ENCODE results near the gene BLOC1S1. TPM values are rescaled to one million over a fixed set of nuclear protein-coding genes. Genes with fewer than 3 reads are reported as not detected.

BLOC1S1 gene
- total RNA-seq, 1 experiment from 2014 or later: 87.3 TPM

DNA sequence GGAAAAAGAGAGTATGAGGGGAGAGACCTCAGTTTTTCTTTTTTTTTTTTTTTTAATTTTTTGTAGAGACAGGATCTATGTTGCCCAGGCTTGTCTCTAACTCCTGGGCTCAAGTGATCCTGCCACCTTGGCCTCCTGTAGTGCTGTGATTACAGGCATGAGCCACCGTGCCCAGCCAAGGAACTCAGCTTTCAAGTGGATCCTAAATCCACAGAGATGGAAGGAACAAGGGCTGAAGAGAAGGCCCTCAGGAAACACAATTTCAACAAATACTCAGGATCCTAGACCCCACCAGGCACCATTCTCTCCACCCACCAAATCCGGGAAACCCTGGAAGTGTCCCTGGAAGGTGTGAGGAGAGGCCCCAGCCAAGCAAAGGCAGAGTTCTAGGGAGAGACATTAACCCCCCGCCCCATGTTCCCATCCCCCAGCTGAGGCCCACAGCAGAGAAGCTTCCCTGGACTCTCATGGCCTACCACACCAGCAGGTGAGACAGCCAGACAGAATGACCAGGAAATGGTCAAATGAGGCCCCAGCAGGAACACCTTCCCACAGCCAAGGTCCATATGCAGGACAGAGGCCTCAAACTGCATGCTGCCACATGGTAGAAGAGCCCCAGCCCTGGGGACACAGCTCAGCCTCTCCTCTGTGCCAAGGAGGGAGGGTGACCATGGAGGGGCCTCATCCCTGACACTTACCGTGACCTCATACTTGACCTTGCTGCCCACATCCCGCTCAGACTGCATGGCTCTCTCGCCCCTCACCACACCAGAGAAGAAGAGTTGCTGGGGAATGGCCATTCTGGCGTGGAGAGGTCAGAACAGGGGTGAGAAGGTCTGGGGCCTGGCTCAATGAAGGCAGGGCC is 22.3 kb upstream of the BLOC1S1 start:
- Histone ChIP-seq H3K27me3 (ENCODE audit: control insufficient read depth, insufficient read depth, low read length) (no peaks in the 10 kb centered on the region), H3K4me3 (ENCODE audit: low read depth in 2 of 2, low read length in 2 of 2) (no peak overlapping the region), H3K9me3 (ENCODE audit: control insufficient read depth, insufficient read depth, low read depth, low read length) (no peaks in the 10 kb centered on the region), H3K27ac (ENCODE audit: low read length) (no peak overlapping the region), H3K36me3 (ENCODE audit: control insufficient read depth, insufficient read depth, low read length) (no peaks in the 10 kb centered on the region), H3K4me1 (ENCODE audit: control insufficient read depth, insufficient read depth, low read length) (no peaks in the 10 kb centered on the region)
- intact Hi-C loops (cut with micrococcal nuclease; ENCODE audit: unreplicated experiment): no loop called here
- POLR2A ChIA-PET: interaction anchor here (0.6 to 0.7 kb wide), 2 partner anchors 130 to 280 kb away, joined by 7 to 9 read pairs; partner anchors contain the start of gene RAB5B
- TF ChIP-seq SIN3A (IDR thresholded peaks at IDR 0.05; ENCODE audit: borderline replicate concordance, insufficient read depth, low read depth, low read length): no peak
- no peak for TF ChIP-seq TCF7L2 (IDR thresholded peaks at IDR 0.05; ENCODE audit: low read depth, low read length)
- TF ChIP-seq POLR2AphosphoS5 (IDR thresholded peaks at IDR 0.05; ENCODE audit: low read depth, low read length): no peak
- TF ChIP-seq, protein P1, sequence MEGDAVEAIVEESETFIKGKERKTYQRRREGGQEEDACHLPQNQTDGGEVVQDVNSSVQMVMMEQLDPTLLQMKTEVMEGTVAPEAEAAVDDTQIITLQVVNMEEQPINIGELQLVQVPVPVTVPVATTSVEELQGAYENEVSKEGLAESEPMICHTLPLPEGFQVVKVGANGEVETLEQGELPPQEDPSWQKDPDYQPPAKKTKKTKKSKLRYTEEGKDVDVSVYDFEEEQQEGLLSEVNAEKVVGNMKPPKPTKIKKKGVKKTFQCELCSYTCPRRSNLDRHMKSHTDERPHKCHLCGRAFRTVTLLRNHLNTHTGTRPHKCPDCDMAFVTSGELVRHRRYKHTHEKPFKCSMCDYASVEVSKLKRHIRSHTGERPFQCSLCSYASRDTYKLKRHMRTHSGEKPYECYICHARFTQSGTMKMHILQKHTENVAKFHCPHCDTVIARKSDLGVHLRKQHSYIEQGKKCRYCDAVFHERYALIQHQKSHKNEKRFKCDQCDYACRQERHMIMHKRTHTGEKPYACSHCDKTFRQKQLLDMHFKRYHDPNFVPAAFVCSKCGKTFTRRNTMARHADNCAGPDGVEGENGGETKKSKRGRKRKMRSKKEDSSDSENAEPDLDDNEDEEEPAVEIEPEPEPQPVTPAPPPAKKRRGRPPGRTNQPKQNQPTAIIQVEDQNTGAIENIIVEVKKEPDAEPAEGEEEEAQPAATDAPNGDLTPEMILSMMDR (IDR thresholded peaks at IDR 0.05): no peak
- ATAC-seq (no peak), DNase-seq (ENCODE audit: low read depth, low spot score) (no peak)
- no TSS peak for BruUV-seq (replicated peaks)
- CTCF ChIA-PET: interaction anchor here (1.1 kb wide), 1 partner anchor 12 kb away, joined by 3 read pairs; a partner anchor contains a TSS
- in situ Hi-C loops (cut with HindIII; ENCODE audit: low pct_unique_long_range_greater_than_20kb, low sequenced_read_pairs): no loop called here

DNA sequence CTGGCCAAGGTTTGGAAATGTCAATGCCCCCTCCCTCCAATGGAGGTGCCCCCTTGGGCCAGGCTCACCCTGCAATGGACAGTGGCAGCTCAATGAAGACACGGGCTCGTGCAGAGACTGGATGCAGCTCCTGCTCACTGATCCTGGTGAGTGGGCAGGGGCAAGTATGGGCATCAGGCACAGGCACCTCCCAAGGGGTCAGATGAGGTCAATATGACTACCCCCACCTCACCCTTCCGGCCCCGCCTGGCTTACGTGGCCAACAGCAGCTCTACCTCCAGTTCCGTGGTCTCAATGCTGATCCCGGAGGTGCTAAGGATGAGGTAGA is 21.7 kb upstream of the BLOC1S1 start:
- H3K4me1 ChIP-seq (ENCODE audit: control insufficient read depth, insufficient read depth, low read length): no peaks in the 10 kb centered on the region
- TF ChIP-seq SIN3A (IDR thresholded peaks at IDR 0.05; ENCODE audit: borderline replicate concordance, insufficient read depth, low read depth, low read length) (no peak), TCF7L2 (IDR thresholded peaks at IDR 0.05; ENCODE audit: low read depth, low read length) (no peak), POLR2AphosphoS5 (IDR thresholded peaks at IDR 0.05; ENCODE audit: low read depth, low read length) (no peak)
- no peak overlapping the region for H3K27ac ChIP-seq (ENCODE audit: low read length)
- H3K9me3 ChIP-seq (ENCODE audit: control insufficient read depth, insufficient read depth, low read depth, low read length): no peaks in the 10 kb centered on the region
- in situ Hi-C loops (cut with HindIII; ENCODE audit: low pct_unique_long_range_greater_than_20kb, low sequenced_read_pairs) (no loop called here), intact Hi-C loops (cut with micrococcal nuclease; ENCODE audit: unreplicated experiment) (no loop called here)
- ChIA-PET CTCF (interaction anchor here (1.1 kb wide), 1 partner anchor 13 kb away, joined by 3 read pairs; a partner anchor contains a TSS), POLR2A (no interaction called here)
- ATAC-seq (no peak), DNase-seq (ENCODE audit: low read depth, low spot score) (no peak)
- no peak overlapping the region for H3K4me3 ChIP-seq (ENCODE audit: low read depth in 2 of 2, low read length in 2 of 2)
- no peaks in the 10 kb centered on the region for H3K27me3 ChIP-seq (ENCODE audit: control insufficient read depth, insufficient read depth, low read length)
- BruUV-seq (replicated peaks): no TSS peak
- no peaks in the 10 kb centered on the region for H3K36me3 ChIP-seq (ENCODE audit: control insufficient read depth, insufficient read depth, low read length)

DNA sequence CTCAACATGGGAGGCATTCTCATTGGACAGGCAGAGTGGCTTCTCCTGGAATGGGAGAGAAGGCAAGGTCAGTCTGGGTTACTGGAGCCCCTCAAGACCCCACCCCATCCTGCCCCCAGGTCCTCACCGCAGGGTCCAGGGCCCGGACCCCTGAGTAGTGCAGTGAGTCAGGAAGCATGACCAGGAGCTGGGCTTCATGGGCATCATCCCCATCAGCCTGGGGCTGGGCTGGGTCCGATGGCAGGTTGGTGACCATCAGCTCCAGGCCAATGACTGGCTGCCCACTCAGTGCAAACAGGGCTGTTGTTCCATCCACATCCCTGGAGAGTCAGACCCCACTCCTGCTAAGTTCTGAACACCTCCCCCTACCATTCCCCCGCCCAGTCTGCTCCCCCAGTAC is 21.2 kb upstream of the BLOC1S1 start:
- intact Hi-C loops (cut with micrococcal nuclease; ENCODE audit: unreplicated experiment): no loop called here

More for the DNA sequence above, 21.2 kb upstream of the BLOC1S1 start:
- DNase-seq (ENCODE audit: low read depth, low spot score): no peak
- POLR2A ChIA-PET: no interaction called here
- Histone ChIP-seq H3K4me3 (ENCODE audit: low read depth in 2 of 2, low read length in 2 of 2) (no peak overlapping the region), H3K36me3 (ENCODE audit: control insufficient read depth, insufficient read depth, low read length) (no peaks in the 10 kb centered on the region), H3K9me3 (ENCODE audit: control insufficient read depth, insufficient read depth, low read depth, low read length) (no peaks in the 10 kb centered on the region), H3K4me1 (ENCODE audit: control insufficient read depth, insufficient read depth, low read length) (no peaks in the 10 kb centered on the region), H3K27ac (ENCODE audit: low read length) (no peak overlapping the region), H3K27me3 (ENCODE audit: control insufficient read depth, insufficient read depth, low read length) (no peaks in the 10 kb centered on the region)
- in situ Hi-C loops (cut with HindIII; ENCODE audit: low pct_unique_long_range_greater_than_20kb, low sequenced_read_pairs): no loop called here
- CTCF ChIA-PET: no interaction called here
- no peak for TF ChIP-seq SIN3A (IDR thresholded peaks at IDR 0.05; ENCODE audit: borderline replicate concordance, insufficient read depth, low read depth, low read length)
- TF ChIP-seq, protein P2, sequence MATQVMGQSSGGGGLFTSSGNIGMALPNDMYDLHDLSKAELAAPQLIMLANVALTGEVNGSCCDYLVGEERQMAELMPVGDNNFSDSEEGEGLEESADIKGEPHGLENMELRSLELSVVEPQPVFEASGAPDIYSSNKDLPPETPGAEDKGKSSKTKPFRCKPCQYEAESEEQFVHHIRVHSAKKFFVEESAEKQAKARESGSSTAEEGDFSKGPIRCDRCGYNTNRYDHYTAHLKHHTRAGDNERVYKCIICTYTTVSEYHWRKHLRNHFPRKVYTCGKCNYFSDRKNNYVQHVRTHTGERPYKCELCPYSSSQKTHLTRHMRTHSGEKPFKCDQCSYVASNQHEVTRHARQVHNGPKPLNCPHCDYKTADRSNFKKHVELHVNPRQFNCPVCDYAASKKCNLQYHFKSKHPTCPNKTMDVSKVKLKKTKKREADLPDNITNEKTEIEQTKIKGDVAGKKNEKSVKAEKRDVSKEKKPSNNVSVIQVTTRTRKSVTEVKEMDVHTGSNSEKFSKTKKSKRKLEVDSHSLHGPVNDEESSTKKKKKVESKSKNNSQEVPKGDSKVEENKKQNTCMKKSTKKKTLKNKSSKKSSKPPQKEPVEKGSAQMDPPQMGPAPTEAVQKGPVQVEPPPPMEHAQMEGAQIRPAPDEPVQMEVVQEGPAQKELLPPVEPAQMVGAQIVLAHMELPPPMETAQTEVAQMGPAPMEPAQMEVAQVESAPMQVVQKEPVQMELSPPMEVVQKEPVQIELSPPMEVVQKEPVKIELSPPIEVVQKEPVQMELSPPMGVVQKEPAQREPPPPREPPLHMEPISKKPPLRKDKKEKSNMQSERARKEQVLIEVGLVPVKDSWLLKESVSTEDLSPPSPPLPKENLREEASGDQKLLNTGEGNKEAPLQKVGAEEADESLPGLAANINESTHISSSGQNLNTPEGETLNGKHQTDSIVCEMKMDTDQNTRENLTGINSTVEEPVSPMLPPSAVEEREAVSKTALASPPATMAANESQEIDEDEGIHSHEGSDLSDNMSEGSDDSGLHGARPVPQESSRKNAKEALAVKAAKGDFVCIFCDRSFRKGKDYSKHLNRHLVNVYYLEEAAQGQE (IDR thresholded peaks at IDR 0.05; ENCODE audit: insufficient read depth in 1 of 2, low read depth in 2 of 2, low read length in 1 of 2): no peak
- no peak for TF ChIP-seq TCF7L2 (IDR thresholded peaks at IDR 0.05; ENCODE audit: low read depth, low read length)
- TF ChIP-seq POLR2AphosphoS5 (IDR thresholded peaks at IDR 0.05; ENCODE audit: low read depth, low read length): no peak
- TF ChIP-seq, protein P1 (IDR thresholded peaks at IDR 0.05): no peak
- no peak for ATAC-seq
- no TSS peak for BruUV-seq (replicated peaks)

All from Panc1 (cell line).